OCI-LY3 (cell line): ENCODE measurements around the gene OTUD7B.

Experiments
- H2AFZ ChIP-seq: fragments of 200-600, 300-600 bp; shearing (Covaris generic); 2 replicates; pipeline ENCODE4 v1.6.0; 2014; ENCODE audit warnings: antibody characterized with exemption, low read depth, low read length
- H3K27ac ChIP-seq: fragments of 200-600, 300-600 bp; sonication (generic); 2 replicates; pipeline ENCODE4 v1.5.1; 2014; ENCODE audit warnings: mild to moderate bottlenecking, low read length, moderate library complexity, mixed read lengths
- H3K27me3 ChIP-seq: fragments of 200-600, 300-600 bp; sonication (generic); 2 replicates; pipeline ENCODE4 v1.6.1; 2014; ENCODE audit warnings: low read depth, low read length, mixed read lengths
- H3K36me3 ChIP-seq: fragments of 200-600, 300-600 bp; sonication (generic); replicated peaks from 2 replicates; pipeline ENCODE3; 2014; ENCODE audit warnings: low read depth, low read length, mixed read lengths
- H3K4me1 ChIP-seq: fragments of 300-600, 200-600 bp; sonication (generic); 2 replicates; pipeline ENCODE4 v1.6.1; 2014; ENCODE audit warnings: low read length, mixed read lengths
- H3K4me2 ChIP-seq: fragments of 200-600, 300-600 bp; sonication (generic); 2 replicates; pipeline ENCODE4 v1.6.1; 2014; ENCODE audit warnings: low read length, mixed read lengths
- H3K4me3 ChIP-seq: fragments of 300-600, 200-600 bp; sonication (generic); 2 replicates; pipeline ENCODE4 v1.5.1; 2014; ENCODE audit warnings: antibody characterized with exemption, mild to moderate bottlenecking, low read length, moderate library complexity
- H3K79me2 ChIP-seq: fragments of 300-600, 200-600 bp; shearing (Covaris generic); 2 replicates; pipeline ENCODE4 v1.6.1; 2014; ENCODE audit warnings: mild to moderate bottlenecking, low read length, mixed read lengths
- H3K9ac ChIP-seq: fragments of 300-600, 200-600 bp; shearing (Covaris generic); 2 replicates; pipeline ENCODE4 v1.6.0; 2014; ENCODE audit warnings: mild to moderate bottlenecking, low read length, moderate library complexity
- H3K9me3 ChIP-seq: fragments of 200-600, 300-600 bp; shearing (Covaris generic); 2 replicates; pipeline ENCODE4 v1.6.1; 2014; ENCODE audit warnings: low read length, mixed read lengths; ENCODE audit not compliant: insufficient read depth
- H4K20me1 ChIP-seq: fragments of 200-600, 300-600 bp; sonication (generic); 2 replicates; pipeline ENCODE4 v1.6.1; 2016; ENCODE audit warnings: low read length, mixed read lengths; ENCODE audit not compliant: insufficient read depth
- EZH2phosphoT487 ChIP-seq: fragments of 200-600 bp; shearing (Covaris generic); IDR thresholded peaks from 2 replicates; pipeline ENCODE4 v1.6.1; 2018; ENCODE audit warnings: antibody characterized with exemption, mixed run types, low read depth
- TF ChIP-seq, protein P1 (sequence below): fragments of 200-600, 300-600 bp; sonication (generic); IDR thresholded peaks from 2 replicates; pipeline ENCODE4 v1.5.1; 2014; ENCODE audit warnings: antibody characterized with exemption, low read length, low read depth

The OTUD7B gene

DNA sequence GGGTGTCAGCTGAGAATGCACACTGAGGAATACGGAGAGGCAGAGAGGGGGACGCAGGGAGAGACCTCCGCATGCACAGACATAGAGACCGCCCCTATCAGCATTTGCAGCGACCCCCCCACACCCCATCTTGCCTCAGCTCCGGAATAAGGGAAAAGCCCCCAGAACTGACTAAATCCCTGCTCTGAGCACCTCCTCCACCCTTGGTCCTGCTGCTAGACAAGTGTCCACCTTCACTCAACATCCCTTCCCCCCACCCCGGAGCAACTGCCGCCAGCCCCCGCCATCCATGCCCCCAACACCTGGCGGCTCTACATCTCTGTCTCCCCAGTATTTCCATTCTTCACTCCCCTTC is 93.7 kb downstream of the OTUD7B start:
- TF ChIP-seq, protein P1, sequence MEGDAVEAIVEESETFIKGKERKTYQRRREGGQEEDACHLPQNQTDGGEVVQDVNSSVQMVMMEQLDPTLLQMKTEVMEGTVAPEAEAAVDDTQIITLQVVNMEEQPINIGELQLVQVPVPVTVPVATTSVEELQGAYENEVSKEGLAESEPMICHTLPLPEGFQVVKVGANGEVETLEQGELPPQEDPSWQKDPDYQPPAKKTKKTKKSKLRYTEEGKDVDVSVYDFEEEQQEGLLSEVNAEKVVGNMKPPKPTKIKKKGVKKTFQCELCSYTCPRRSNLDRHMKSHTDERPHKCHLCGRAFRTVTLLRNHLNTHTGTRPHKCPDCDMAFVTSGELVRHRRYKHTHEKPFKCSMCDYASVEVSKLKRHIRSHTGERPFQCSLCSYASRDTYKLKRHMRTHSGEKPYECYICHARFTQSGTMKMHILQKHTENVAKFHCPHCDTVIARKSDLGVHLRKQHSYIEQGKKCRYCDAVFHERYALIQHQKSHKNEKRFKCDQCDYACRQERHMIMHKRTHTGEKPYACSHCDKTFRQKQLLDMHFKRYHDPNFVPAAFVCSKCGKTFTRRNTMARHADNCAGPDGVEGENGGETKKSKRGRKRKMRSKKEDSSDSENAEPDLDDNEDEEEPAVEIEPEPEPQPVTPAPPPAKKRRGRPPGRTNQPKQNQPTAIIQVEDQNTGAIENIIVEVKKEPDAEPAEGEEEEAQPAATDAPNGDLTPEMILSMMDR, result no peak
- TF ChIP-seq EZH2phosphoT487, result no peak
- peak overlapping the region; percentile 89 for H3K4me2 ChIP-seq

DNA sequence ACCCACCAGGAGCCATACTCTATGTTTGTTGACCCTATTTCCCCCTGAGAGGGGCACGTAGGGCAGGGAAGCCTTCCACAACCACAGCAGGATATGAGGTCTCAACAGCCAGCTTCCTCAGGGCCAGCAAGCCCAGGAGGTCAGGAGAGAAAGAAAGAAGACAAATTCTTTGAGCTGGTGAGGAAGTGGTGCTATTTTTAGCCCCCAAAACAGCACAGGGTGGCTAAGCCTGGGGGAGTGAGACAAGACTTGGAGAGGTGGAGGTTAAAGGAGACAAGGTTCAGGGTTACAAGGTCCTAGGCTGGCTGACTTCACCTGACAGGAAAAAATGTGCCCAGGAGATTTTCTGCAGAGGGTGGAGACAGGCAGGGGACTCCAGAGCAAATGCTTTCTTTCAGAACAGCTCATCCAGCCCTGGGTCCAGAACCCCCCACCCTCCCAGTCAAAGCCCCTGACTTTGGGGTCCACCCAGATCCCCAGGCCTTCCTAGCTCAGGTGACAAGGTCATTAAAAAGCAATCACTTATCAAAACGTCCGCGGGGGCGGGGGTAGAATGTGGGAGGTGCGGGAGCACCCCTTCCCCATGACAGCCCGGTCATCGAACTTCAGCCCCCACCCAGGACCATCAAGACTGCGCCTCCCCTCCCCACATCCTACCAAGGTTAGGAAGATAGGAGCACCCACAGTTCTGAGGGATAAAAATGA is 94.2 kb downstream of the OTUD7B start:
- Histone ChIP-seq H3K4me1 (peaks cover 21% of the 10 kb centered on the region), H2AFZ (no peak overlapping the region), H3K79me2 (no peaks in the 10 kb centered on the region), H3K9ac (no peak overlapping the region), H3K36me3 (no peaks in the 10 kb centered on the region), H3K27me3 (no peaks in the 10 kb centered on the region), H4K20me1 (no peaks in the 10 kb centered on the region), H3K27ac (no peak overlapping the region), H3K9me3 (no peaks in the 10 kb centered on the region), H3K4me3 (peak overlapping the region; percentile 86; the same call in 1 of the 2 replicates), H3K4me2 (peak overlapping the region; percentile 89)
- TF ChIP-seq, protein P1, result no peak
- TF ChIP-seq EZH2phosphoT487, result no peak

More for the DNA sequence above, 93.7 kb downstream of the OTUD7B start:
- Histone ChIP-seq H3K9ac (peak overlapping the region; percentile 68; the same call in 1 of the 2 replicates), H3K79me2 (no peaks in the 10 kb centered on the region), H3K27me3 (no peaks in the 10 kb centered on the region), H2AFZ (peak overlapping the region; percentile 88; the same call in 1 of the 2 replicates), H4K20me1 (no peaks in the 10 kb centered on the region), H3K4me3 (peak overlapping the region; percentile 86), H3K4me1 (peaks cover 21% of the 10 kb centered on the region), H3K36me3 (peaks cover 5% of the 10 kb centered on the region), H3K27ac (no peak overlapping the region), H3K9me3 (no peaks in the 10 kb centered on the region)

DNA sequence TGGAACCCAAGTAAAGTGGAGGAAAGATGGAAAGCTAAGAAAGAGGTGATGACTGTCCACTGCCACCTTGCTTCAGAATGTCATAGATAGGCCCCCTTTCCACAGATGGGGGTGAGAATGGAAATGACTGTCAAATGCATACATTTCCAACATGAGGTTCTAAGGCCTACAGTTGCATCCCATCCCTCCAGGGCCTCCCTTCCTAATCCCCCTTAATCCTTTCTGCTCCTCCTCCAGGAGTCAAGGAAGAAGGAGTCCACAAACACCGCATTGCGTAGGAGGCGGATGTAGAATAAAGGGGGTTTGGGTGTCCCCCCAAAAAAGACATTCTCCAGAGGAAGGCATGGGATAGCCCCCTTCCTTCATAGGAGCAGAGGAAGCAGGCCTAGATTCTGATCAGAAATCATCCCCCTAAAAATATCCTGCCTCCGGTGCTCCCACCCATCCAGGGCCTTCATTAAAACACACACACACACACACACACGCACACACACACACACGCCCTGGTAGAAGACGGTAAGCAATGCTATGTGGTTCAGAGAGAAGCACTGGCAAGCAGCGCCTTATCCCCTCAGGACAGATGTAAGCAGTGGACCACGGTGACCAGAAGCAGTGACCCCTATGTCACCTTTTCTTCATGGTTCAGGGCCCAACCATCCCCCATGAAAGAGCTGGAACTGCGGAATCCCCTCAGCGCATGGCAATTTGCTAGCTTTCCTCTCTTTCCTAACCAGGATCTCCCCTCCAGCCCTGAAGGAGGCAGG is 94.9 kb downstream of the OTUD7B start:
- Histone ChIP-seq H2AFZ (no peak overlapping the region), H3K4me2 (no peak overlapping the region), H3K9ac (no peak overlapping the region), H3K27me3 (no peaks in the 10 kb centered on the region), H3K4me3 (no peak overlapping the region), H3K79me2 (no peaks in the 10 kb centered on the region), H3K9me3 (no peaks in the 10 kb centered on the region), H4K20me1 (no peaks in the 10 kb centered on the region), H3K27ac (no peak overlapping the region), H3K36me3 (no peaks in the 10 kb centered on the region), H3K4me1 (peaks cover 21% of the 10 kb centered on the region)
- no peak for TF ChIP-seq EZH2phosphoT487
- TF ChIP-seq, protein P1, result no peak

DNA sequence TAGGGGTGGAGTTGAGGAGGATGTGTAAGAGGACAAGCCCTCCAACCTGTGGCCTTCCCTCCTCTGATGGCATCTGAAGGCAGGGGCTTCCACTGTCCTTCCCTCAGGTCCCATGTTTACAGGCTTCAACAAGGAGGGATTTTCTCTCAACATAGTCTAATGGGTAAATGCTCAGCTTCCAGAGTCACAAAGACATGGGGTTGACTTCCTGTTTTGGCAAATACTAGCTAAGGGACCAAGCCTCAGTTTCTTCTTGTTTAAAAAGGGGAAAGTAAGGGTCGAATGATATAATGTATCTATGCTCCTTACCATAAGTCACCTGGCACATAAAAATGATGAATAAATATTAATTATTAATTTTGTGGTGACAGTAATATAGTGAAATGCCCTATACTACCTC is 96.0 kb downstream of the OTUD7B start:
- Histone ChIP-seq H2AFZ (no peak overlapping the region), H3K9ac (no peak overlapping the region), H3K4me3 (no peak overlapping the region), H3K4me2 (no peak overlapping the region), H3K27ac (no peak overlapping the region), H3K36me3 (no peaks in the 10 kb centered on the region), H4K20me1 (no peaks in the 10 kb centered on the region), H3K79me2 (no peaks in the 10 kb centered on the region), H3K4me1 (peaks cover 21% of the 10 kb centered on the region), H3K27me3 (no peaks in the 10 kb centered on the region), H3K9me3 (no peaks in the 10 kb centered on the region)
- TF ChIP-seq EZH2phosphoT487, result no peak
- TF ChIP-seq, protein P1, result no peak
